HCT116 (cell line): Measurements from ENCODE around the gene KCNH3. TPM values are rescaled to one million over a fixed set of nuclear protein-coding genes. Genes with fewer than 3 reads are reported as not detected.
A peak's percentile ranks its signal among the peaks of the same experiment; 100 is the strongest.

Experiments used
- ATAC-seq: fragments of 200-7000 bp; cut with Tn5 transposase; 2 replicates; pipeline ENCODE4 v1.9.1; 2020; ENCODE audit warnings: mild to moderate bottlenecking, moderate library complexity
- BruUV-seq: library from RNA; stranded (reverse); fragments of 400-500 nt; replicated peaks from 2 replicates; lab custom pipeline; 2021; lab: Mats Ljungman, UMichigan
- CTCF ChIA-PET: fragments of 300-600 bp; sonication (Branson Sonifier 250); formaldehyde crosslinking; loops from one replicate; lab custom pipeline; 2021; ENCODE audit warnings: antibody characterized with exemption; lab: Charles Lee
- POLR2A ChIA-PET: fragments of 300-600, 350-600 bp; sonication (Branson Sonifier 250); formaldehyde crosslinking; loops from one replicate; lab custom pipeline; 2021; ENCODE audit warnings: antibody characterized with exemption; lab: Charles Lee
- RAD21 ChIA-PET, 2 experiments: fragments of 300-600 bp; sonication (Branson Sonifier 250); formaldehyde crosslinking; loops; one replicate each; lab custom pipeline; 2023; ENCODE audit warnings: low total read pairs in 2 of 2; ENCODE audit not compliant: uncharacterized antibody in 2 of 2, unreplicated experiment in 2 of 2, low non-redundant PET in 1 of 2; lab: Charles Lee
- DNase-seq: peaks from one replicate; pipeline ENCODE4 v3.0.0-alpha.2; 2010; ENCODE audit warnings: low read depth, low spot score
- H2AFZ ChIP-seq: fragments of 200-600 bp; shearing (Covaris generic), sonication (generic); 2 replicates; pipeline ENCODE4 v1.6.1; 2017; ENCODE audit warnings: low read depth, mixed run types, mixed read lengths, antibody characterized with exemption, low read length; ENCODE audit not compliant: poor library complexity, severe bottlenecking
- H3K27ac ChIP-seq: 2 replicates; pipeline ENCODE4 v1.5.1; 2012; ENCODE audit warnings: low read depth, low read length
- H3K27me3 ChIP-seq: fragments of 200-600 bp; sonication (generic); 2 replicates; pipeline ENCODE4 v1.6.1; 2016; ENCODE audit warnings: mixed run types, low read length, mixed read lengths; ENCODE audit not compliant: insufficient read depth
- H3K36me3 ChIP-seq, 2 experiments: fragments of 200-500 bp in 1 of 2; fragments of 200-600 bp in 1 of 2; sonication (Bioruptor generic) in 1 of 2; sonication (generic) in 1 of 2; 2 replicates each; pipeline versions ENCODE4 v1.5.1 to v1.6.1; 2014 to 2016; ENCODE audit warnings: low read length in 2 of 2, inconsistent platforms in 1 of 2, mixed read lengths in 1 of 2, mixed run types in 1 of 2; ENCODE audit not compliant: insufficient read depth in 2 of 2, control insufficient read depth in 1 of 2
- H3K4me1 ChIP-seq, 2 experiments: fragments of 200-600 bp in 1 of 2; sonication (generic) in 1 of 2; 2 replicates each; pipeline versions ENCODE4 v1.5.1 to v1.6.1; 2012 to 2017; ENCODE audit warnings: low read length in 2 of 2, inconsistent platforms in 1 of 2, mild to moderate bottlenecking in 1 of 2, mixed read lengths in 1 of 2, mixed run types in 1 of 2, moderate library complexity in 1 of 2; ENCODE audit not compliant: insufficient read depth in 2 of 2, control insufficient read depth in 1 of 2
- H3K4me2 ChIP-seq: fragments of 200-600 bp; sonication (generic); 2 replicates; pipeline ENCODE4 v1.6.1; 2017; ENCODE audit warnings: mixed run types, low read length, mixed read lengths
- H3K4me3 ChIP-seq, 2 experiments: fragments of 200-600 bp in 1 of 2; sonication (generic) in 1 of 2; replicated peaks in 1 of 2; 2 replicates each; pipeline ENCODE4 v1.5.1; 2011 to 2016; ENCODE audit warnings: low read length in 2 of 2, control low read depth in 1 of 2, low read depth in 1 of 2, mild to moderate bottlenecking in 1 of 2, mixed read lengths in 1 of 2, mixed run types in 1 of 2
- H3K79me2 ChIP-seq: fragments of 200-600 bp; sonication (generic); 2 replicates; pipeline ENCODE4 v1.6.1; 2017; ENCODE audit warnings: mild to moderate bottlenecking, mixed run types, low read length, moderate library complexity, mixed read lengths; ENCODE audit not compliant: insufficient read depth
- H3K9ac ChIP-seq: fragments of 200-600 bp; sonication (generic); 2 replicates; pipeline ENCODE4 v1.6.1; 2016; ENCODE audit warnings: low read length, mixed read lengths
- H3K9me2 ChIP-seq: fragments of 200-600 bp; sonication (generic), shearing (Covaris generic); 2 replicates; pipeline ENCODE4 v1.6.1; 2017; ENCODE audit warnings: mixed run types, mild to moderate bottlenecking, moderate library complexity; ENCODE audit not compliant: insufficient read depth
- H3K9me3 ChIP-seq, 2 experiments: fragments of 200-500 bp in 1 of 2; fragments of 200-600 bp in 1 of 2; sonication (Bioruptor generic) in 1 of 2; sonication (generic) in 1 of 2; 2 replicates each; pipeline ENCODE4 v1.6.1; 2014 to 2017; ENCODE audit warnings: low read length in 2 of 2, mixed read lengths in 2 of 2, inconsistent platforms in 1 of 2, low read depth in 1 of 2, mild to moderate bottlenecking in 1 of 2, mixed run types in 1 of 2, moderate library complexity in 1 of 2; ENCODE audit not compliant: control insufficient read depth in 1 of 2, insufficient read depth in 1 of 2
- H4K20me1 ChIP-seq: fragments of 200-600 bp; sonication (generic), shearing (Covaris generic); 2 replicates; pipeline ENCODE4 v1.6.1; 2017; ENCODE audit warnings: mixed run types, mild to moderate bottlenecking, moderate library complexity; ENCODE audit not compliant: insufficient read depth
- ATF3 ChIP-seq: IDR thresholded peaks from 2 replicates; pipeline ENCODE4 v1.6.1; 2012
- CEBPB ChIP-seq: IDR thresholded peaks from 2 replicates; pipeline ENCODE4 v1.6.1; 2012; ENCODE audit warnings: low read depth
- EGR1 ChIP-seq: IDR thresholded peaks from 2 replicates; pipeline ENCODE4 v1.6.1; 2012; ENCODE audit warnings: low read depth
- ELF1 ChIP-seq: IDR thresholded peaks from 2 replicates; pipeline ENCODE4 v1.6.1; 2012; ENCODE audit warnings: low read depth, borderline replicate concordance
- EZH2 ChIP-seq: fragments of 200-600 bp; sonication (generic); IDR thresholded peaks from 2 replicates; pipeline ENCODE4 v1.6.1; 2017; ENCODE audit warnings: antibody characterized with exemption, mixed run types
- EZH2phosphoT487 ChIP-seq: fragments of 200-600 bp; IDR thresholded peaks from 2 replicates; pipeline ENCODE4 v1.6.1; 2018; ENCODE audit warnings: antibody characterized with exemption, borderline replicate concordance
- FOSL1 ChIP-seq: IDR thresholded peaks from 2 replicates; pipeline ENCODE4 v1.6.1; 2012; ENCODE audit warnings: low read depth
- JUND ChIP-seq: IDR thresholded peaks from 2 replicates; pipeline ENCODE4 v1.6.1; 2012
- POLR2A ChIP-seq: IDR thresholded peaks from 2 replicates; pipeline ENCODE4 v1.7.0; 2011; ENCODE audit warnings: borderline replicate concordance; ENCODE audit not compliant: insufficient read depth, insufficient read length; ENCODE audit errors: extremely low read depth
- POLR2AphosphoS5 ChIP-seq: IDR thresholded peaks from 2 replicates; pipeline ENCODE4 v1.6.1; 2011; ENCODE audit warnings: mild to moderate bottlenecking, low read depth, low read length, moderate library complexity
- RAD21 ChIP-seq: IDR thresholded peaks from 2 replicates; pipeline ENCODE4 v1.6.1; 2012; ENCODE audit warnings: low read depth, mild to moderate bottlenecking
- SIN3A ChIP-seq: IDR thresholded peaks from 2 replicates; pipeline ENCODE4 v1.6.1; 2012; ENCODE audit warnings: low read depth
- SP1 ChIP-seq: IDR thresholded peaks from 2 replicates; pipeline ENCODE4 v1.6.1; 2012; ENCODE audit warnings: low read depth
- SRF ChIP-seq: IDR thresholded peaks from 2 replicates; pipeline ENCODE4 v1.6.1; 2012; ENCODE audit warnings: low read depth
- TCF7L2 ChIP-seq: IDR thresholded peaks from 2 replicates; pipeline ENCODE4 v1.7.0; 2011; ENCODE audit warnings: borderline replicate concordance, inconsistent platforms; ENCODE audit not compliant: insufficient read depth, insufficient read length; ENCODE audit errors: extremely low read depth
- YY1 ChIP-seq: IDR thresholded peaks from 2 replicates; pipeline ENCODE4 v1.6.1; 2011; ENCODE audit warnings: low read length, low read depth, moderate library complexity, mild to moderate bottlenecking; ENCODE audit not compliant: insufficient replicate concordance; ENCODE audit errors: extremely low read depth
- ZFX ChIP-seq: fragments of 450-650 bp; IDR thresholded peaks from 2 replicates; pipeline ENCODE4 v1.6.1; 2017
- ZNF274 ChIP-seq: fragments of 200-500 bp; sonication (Bioruptor generic); IDR thresholded peaks from 2 replicates; pipeline ENCODE4 v1.6.1; 2014; ENCODE audit warnings: mild to moderate bottlenecking, low read depth, low read length, inconsistent platforms
- intact Hi-C: fragments of 100-400 bp; cut with micrococcal nuclease; formaldehyde crosslinking; loops from 2 replicates; pipeline ENCODE4 v1.10.0; 2022
- total RNA-seq: library from RNA; stranded (reverse); gene quantifications from one replicate; pipeline ENCODE4 v1.2.1, GENCODE V29; 2021; ENCODE audit not compliant: unreplicated experiment

The KCNH3 gene
- total RNA-seq, 1 experiment from 2014 or later, result 35.3 TPM

GRCh38 chr12:49502590-49502989 lies 36.2 kb upstream of the KCNH3 start:
- RAD21 ChIA-PET, result no interaction called here

GRCh38 chr12:49503674-49504180 lies 35.1 kb upstream of the KCNH3 start:
- no TSS peak for BruUV-seq
- peak; percentile 98 for DNase-seq
- POLR2A ChIA-PET, result interaction anchor here (1.1 to 2.5 kb wide), 6 partner anchors 9 to 238 kb away, joined by 3 to 17 read pairs (median 8); partner anchors contain the start of genes SPATS2 and TMBIM6
- intact Hi-C loops, result no loop called here
- RAD21 ChIA-PET, result no interaction called here
- H3K36me3 ChIP-seq, result peaks cover 4 to 21% of the 10 kb centered on the region in 2 experiments; a peak in 3 of 4 replicates
- H3K4me2 ChIP-seq, result peak overlapping the region; percentile 76
- no peaks in the 10 kb centered on the region for H3K9me3 ChIP-seq
- no peaks in the 10 kb centered on the region for H4K20me1 ChIP-seq
- CTCF ChIA-PET, result interaction anchor here (1.0 to 3.2 kb wide), 9 partner anchors 8 to 172 kb away, joined by 3 to 31 read pairs (median 4); no protein-coding TSS in a partner anchor
- no peaks in the 10 kb centered on the region for H3K9me2 ChIP-seq
- peak overlapping the region in 1 of 2 experiments; percentile 46; a peak in 2 of 4 replicates for H3K4me3 ChIP-seq
- peak; percentile 66 for ATAC-seq
- peak overlapping the region; percentile 95 for H3K27ac ChIP-seq
- H2AFZ ChIP-seq, result no peak overlapping the region
- H3K79me2 ChIP-seq, result 0 out of 2 replicates have a peak, but pooled peaks cover 2% of the 10 kb centered on the region
- H3K9ac ChIP-seq, result peak overlapping the region; percentile 55
- H3K27me3 ChIP-seq, result no peaks in the 10 kb centered on the region
- peaks cover 73 to 79% of the 10 kb centered on the region in 2 experiments for H3K4me1 ChIP-seq
- TF ChIP-seq ZNF274 (no peak), POLR2AphosphoS5 (peak; percentile 57), EZH2 (no peak), SP1 (peak; percentile 94), POLR2A (no peak), SRF (peak; percentile 63; the same call in 1 of the 2 replicates), JUND (peak; percentile 85), CEBPB (no peak; the same call in none of the 2 replicates), ATF3 (0 out of 2 replicates have a peak, but pooled peaks have one; percentile 6), FOSL1 (peak; percentile 85), ELF1 (peak; percentile 36; the same call in 1 of the 2 replicates), YY1 (no peak), RAD21 (peak; percentile 21; the same call in 1 of the 2 replicates), EGR1 (no peak), ZFX (no peak), EZH2phosphoT487 (no peak), SIN3A (peak; percentile 71; the same call in 1 of the 2 replicates)

More at GRCh38 chr12:49502590-49502989, 36.2 kb upstream of the KCNH3 start:
- no peaks in the 10 kb centered on the region for H4K20me1 ChIP-seq
- peak overlapping the region; percentile 95 for H3K27ac ChIP-seq
- no peaks in the 10 kb centered on the region for H3K27me3 ChIP-seq
- H3K4me2 ChIP-seq, result peak overlapping the region; percentile 36
- H3K9me2 ChIP-seq, result no peaks in the 10 kb centered on the region
- peaks cover 62 to 67% of the 10 kb centered on the region in 2 experiments for H3K4me1 ChIP-seq
- H3K79me2 ChIP-seq, result no peaks in the 10 kb centered on the region
- intact Hi-C loops, result no loop called here
- ChIA-PET CTCF (interaction anchor here (3.0 kb wide), 1 partner anchor 144 kb away, joined by 15 read pairs; no protein-coding TSS in a partner anchor), POLR2A (interaction anchor here (1.4 kb wide), 1 partner anchor 138 kb away, joined by 3 read pairs; no protein-coding TSS in a partner anchor)
- DNase-seq (no peak), ATAC-seq (no peak)
- H3K4me3 ChIP-seq, result no peak overlapping the region
- peak overlapping the region; percentile 7; the same call in 1 of the 2 replicates for H3K9ac ChIP-seq
- no peak overlapping the region for H2AFZ ChIP-seq
- peaks cover 4 to 21% of the 10 kb centered on the region in 2 experiments; a peak in 3 of 4 replicates for H3K36me3 ChIP-seq
- TF ChIP-seq POLR2AphosphoS5 (no peak), TCF7L2 (no peak), ZNF274 (no peak), SP1 (no peak), EZH2 (no peak)
- no peaks in the 10 kb centered on the region for H3K9me3 ChIP-seq
- no TSS peak for BruUV-seq
